Liver (tissue), 3 donors: ENCODE data around the gene GCKR.

ENCODE experiments used
- MAX ChIP-seq: IDR thresholded peaks from 2 replicates; pipeline ENCODE4 v1.6.1; 2016; ENCODE audit warnings: antibody characterized with exemption
- RAD21 ChIP-seq, 2 donors: IDR thresholded peaks; 2 replicates each; pipeline ENCODE4 v1.6.1; 2016; ENCODE audit warnings: antibody characterized with exemption in 2 of 2, mild to moderate bottlenecking in 2 of 2
- TAF1 ChIP-seq: conservative IDR thresholded peaks from 2 replicates; pipeline ENCODE4 v1.6.1; 2016; ENCODE audit warnings: antibody characterized with exemption, mild to moderate bottlenecking
- YY1 ChIP-seq: IDR thresholded peaks from 2 replicates; pipeline ENCODE4 v1.6.1; 2016; ENCODE audit warnings: antibody characterized with exemption, mild to moderate bottlenecking
- TF ChIP-seq, protein P1 (sequence below): IDR thresholded peaks from 2 replicates; pipeline ENCODE4 v1.6.1; 2016; ENCODE audit warnings: antibody characterized with exemption
- TF ChIP-seq, protein P2 (sequence below): fragments of 150-350 bp; IDR thresholded peaks from 2 replicates; pipeline ENCODE4 v1.5.1; 2017; ENCODE audit warnings: improper control_type of control experiment, low read depth, low read length; ENCODE audit not compliant: missing input control
- donor health status: healthy.
- donor health status: healthy.

DNA sequence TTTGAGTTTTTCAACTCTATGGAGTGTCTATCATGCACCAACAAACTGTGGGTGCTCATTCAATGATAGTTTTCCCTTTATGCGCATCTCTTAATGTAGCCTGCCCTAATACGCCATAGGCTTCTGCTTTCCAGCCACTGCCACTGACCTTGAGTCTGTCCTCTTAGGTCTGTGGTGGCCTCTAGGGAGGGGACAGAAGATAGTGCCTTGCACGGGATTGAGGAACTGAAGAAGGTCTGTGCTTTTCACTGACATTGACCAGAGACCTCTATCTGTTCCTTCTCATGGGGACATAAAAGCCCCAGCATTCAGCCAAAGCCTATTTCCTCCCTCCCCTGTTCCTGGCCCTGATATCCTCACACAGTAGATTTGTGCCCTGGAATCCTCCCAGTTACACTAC, 2.3 kb downstream of the GCKR start:
- TF ChIP-seq, protein P1, sequence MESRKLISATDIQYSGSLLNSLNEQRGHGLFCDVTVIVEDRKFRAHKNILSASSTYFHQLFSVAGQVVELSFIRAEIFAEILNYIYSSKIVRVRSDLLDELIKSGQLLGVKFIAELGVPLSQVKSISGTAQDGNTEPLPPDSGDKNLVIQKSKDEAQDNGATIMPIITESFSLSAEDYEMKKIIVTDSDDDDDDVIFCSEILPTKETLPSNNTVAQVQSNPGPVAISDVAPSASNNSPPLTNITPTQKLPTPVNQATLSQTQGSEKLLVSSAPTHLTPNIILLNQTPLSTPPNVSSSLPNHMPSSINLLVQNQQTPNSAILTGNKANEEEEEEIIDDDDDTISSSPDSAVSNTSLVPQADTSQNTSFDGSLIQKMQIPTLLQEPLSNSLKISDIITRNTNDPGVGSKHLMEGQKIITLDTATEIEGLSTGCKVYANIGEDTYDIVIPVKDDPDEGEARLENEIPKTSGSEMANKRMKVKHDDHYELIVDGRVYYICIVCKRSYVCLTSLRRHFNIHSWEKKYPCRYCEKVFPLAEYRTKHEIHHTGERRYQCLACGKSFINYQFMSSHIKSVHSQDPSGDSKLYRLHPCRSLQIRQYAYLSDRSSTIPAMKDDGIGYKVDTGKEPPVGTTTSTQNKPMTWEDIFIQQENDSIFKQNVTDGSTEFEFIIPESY = no peak
- TF ChIP-seq, protein P2, sequence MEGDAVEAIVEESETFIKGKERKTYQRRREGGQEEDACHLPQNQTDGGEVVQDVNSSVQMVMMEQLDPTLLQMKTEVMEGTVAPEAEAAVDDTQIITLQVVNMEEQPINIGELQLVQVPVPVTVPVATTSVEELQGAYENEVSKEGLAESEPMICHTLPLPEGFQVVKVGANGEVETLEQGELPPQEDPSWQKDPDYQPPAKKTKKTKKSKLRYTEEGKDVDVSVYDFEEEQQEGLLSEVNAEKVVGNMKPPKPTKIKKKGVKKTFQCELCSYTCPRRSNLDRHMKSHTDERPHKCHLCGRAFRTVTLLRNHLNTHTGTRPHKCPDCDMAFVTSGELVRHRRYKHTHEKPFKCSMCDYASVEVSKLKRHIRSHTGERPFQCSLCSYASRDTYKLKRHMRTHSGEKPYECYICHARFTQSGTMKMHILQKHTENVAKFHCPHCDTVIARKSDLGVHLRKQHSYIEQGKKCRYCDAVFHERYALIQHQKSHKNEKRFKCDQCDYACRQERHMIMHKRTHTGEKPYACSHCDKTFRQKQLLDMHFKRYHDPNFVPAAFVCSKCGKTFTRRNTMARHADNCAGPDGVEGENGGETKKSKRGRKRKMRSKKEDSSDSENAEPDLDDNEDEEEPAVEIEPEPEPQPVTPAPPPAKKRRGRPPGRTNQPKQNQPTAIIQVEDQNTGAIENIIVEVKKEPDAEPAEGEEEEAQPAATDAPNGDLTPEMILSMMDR = no peak
- TF ChIP-seq TAF1 (no peak), RAD21 (IDR thresholded peaks at IDR 0.05) (no peak), YY1 (no peak), MAX (no peak)
